A549 (cell line): ENCODE results near the gene CIROP. TPM values are rescaled to one million over a fixed set of nuclear protein-coding genes. Genes with fewer than 3 reads are reported as not detected.

Source experiments
- ATAC-seq, 2 experiments: fragments of 200-7000 bp in 1 of 2; fragments of >200 bp in 1 of 2; cut with Nextera tagmentation in 1 of 2; cut with Tn5 transposase in 1 of 2; 3 replicates each; pipeline versions ENCODE4 v1.8.0 to v1.9.1; 2018 to 2020; ENCODE audit warnings: mild to moderate bottlenecking in 1 of 2, moderate library complexity in 1 of 2
- CTCF ChIA-PET: fragments of 300-600 bp; sonication (Branson Sonifier 250); formaldehyde crosslinking; extraction: SDS; loops from one replicate; lab custom pipeline; 2021; ENCODE audit warnings: antibody characterized with exemption, inconsistent platforms; lab: Yijun Ruan, JAX
- POLR2A ChIA-PET: fragments of 350-600 bp; formaldehyde crosslinking; extraction: SDS; loops from one replicate; lab custom pipeline; 2021; ENCODE audit warnings: antibody characterized with exemption, inconsistent platforms; lab: Yijun Ruan, JAX
- DNase-seq, 2 experiments: peaks; one replicate each; pipeline versions ENCODE4 v3.0.0 to v3.0.0-alpha.2; 2011 to 2016; ENCODE audit warnings: low read depth in 1 of 2, low spot score in 1 of 2
- FAIRE-seq: peaks from 2 replicates; lab custom pipeline; 2011; peaks lifted over from hg19 to GRCh38; lab: Jason Lieb, UNC
- H3K27ac ChIP-seq, 2 experiments: fragments of >200 bp; sonication (Bioruptor Twin); formaldehyde crosslinking; 3 replicates each; pipeline ENCODE4 v1.5.1; 2016 to 2017
- H3K4me1 ChIP-seq: fragments of >200 bp; sonication (Bioruptor Twin); formaldehyde crosslinking; 3 replicates; pipeline ENCODE4 v1.6.1; 2016
- H3K4me2 ChIP-seq: fragments of >200 bp; sonication (Bioruptor Twin); formaldehyde crosslinking; 3 replicates; pipeline ENCODE4 v1.6.1; 2016
- H3K4me3 ChIP-seq: fragments of >200 bp; sonication (Bioruptor Twin); formaldehyde crosslinking; 3 replicates; pipeline ENCODE4 v1.5.1; 2016
- H3K9me3 ChIP-seq: fragments of >200 bp; sonication (Bioruptor Twin); formaldehyde crosslinking; 3 replicates; pipeline ENCODE4 v1.6.1; 2016
- BHLHE40 ChIP-seq: IDR thresholded peaks from 2 replicates; pipeline ENCODE4 v1.6.1; 2012; ENCODE audit warnings: low read depth, low read length, inconsistent platforms
- CHD2 ChIP-seq: fragments of 150-350 bp; IDR thresholded peaks from 2 replicates; pipeline ENCODE4 v1.6.1; 2014; ENCODE audit warnings: low read length; ENCODE audit not compliant: partially characterized antibody
- FOSL2 ChIP-seq, 2 experiments: fragments of 450-650 bp in 1 of 2; fragments of >200 bp in 1 of 2; sonication (Bioruptor Twin) in 1 of 2; formaldehyde crosslinking; IDR thresholded peaks; 2 replicates each; pipeline versions ENCODE4 v1.5.0 to v1.6.1; 2016 to 2020; ENCODE audit warnings: mild to moderate bottlenecking in 1 of 2, moderate library complexity in 1 of 2
- HDAC2 ChIP-seq: fragments of 200-600 bp; sonication (generic); IDR thresholded peaks from 2 replicates; pipeline ENCODE4 v1.6.1; 2016
- HOXB13 ChIP-seq: fragments of 250-450 bp; sonication (Bioruptor Pico); IDR thresholded peaks from 2 replicates; pipeline ENCODE4 v1.5.0; 2020; ENCODE audit warnings: low read depth, mild to moderate bottlenecking, moderate library complexity
- JUN ChIP-seq, 2 experiments: fragments of >200 bp; sonication (Bioruptor Twin); formaldehyde crosslinking; IDR thresholded peaks; 2 replicates in 1 of 2; 3 replicates in 1 of 2; pipeline ENCODE4 v1.6.1; 2016 to 2017
- KDM1A ChIP-seq: fragments of 200-600 bp; sonication (generic); IDR thresholded peaks from 2 replicates; pipeline ENCODE4 v1.6.1; 2016; ENCODE audit warnings: low read depth, mild to moderate bottlenecking
- MAZ ChIP-seq: fragments of 150-350 bp; IDR thresholded peaks from 2 replicates; pipeline ENCODE4 v1.6.1; 2014; ENCODE audit warnings: antibody characterized with exemption, low read depth, low read length, borderline replicate concordance
- NPAS2 ChIP-seq: fragments of 250-450 bp; sonication (Bioruptor Pico); IDR thresholded peaks from 2 replicates; pipeline ENCODE4 v1.8.0; 2022; ENCODE audit warnings: mild to moderate bottlenecking, moderate library complexity, borderline replicate concordance
- POLR2AphosphoS2 ChIP-seq: conservative IDR thresholded peaks from 2 replicates; pipeline ENCODE4 v1.6.1; 2012; ENCODE audit warnings: low read length, improper control_type of control experiment, inconsistent platforms
- RAD21 ChIP-seq, 2 experiments: fragments of >200 bp in 1 of 2; sonication (Bioruptor Twin) in 1 of 2; formaldehyde crosslinking in 1 of 2; IDR thresholded peaks in 1 of 2; conservative IDR thresholded peaks in 1 of 2; 2 replicates in 1 of 2; 3 replicates in 1 of 2; pipeline ENCODE4 v1.6.1; 2012 to 2018; ENCODE audit warnings: inconsistent platforms in 1 of 2
- RNF2 ChIP-seq: fragments of 200-600 bp; sonication (generic); IDR thresholded peaks from 2 replicates; pipeline ENCODE4 v1.6.1; 2016; ENCODE audit warnings: low read depth, mild to moderate bottlenecking, antibody characterized with exemption, moderate library complexity, borderline replicate concordance
- TFCP2L1 ChIP-seq: fragments of 250-450 bp; sonication (Bioruptor Pico); IDR thresholded peaks from 2 replicates; pipeline ENCODE4 v1.5.0; 2021; ENCODE audit warnings: mild to moderate bottlenecking
- ZSCAN20 ChIP-seq: fragments of 250-450 bp; sonication (Bioruptor Pico); IDR thresholded peaks from 2 replicates; pipeline ENCODE4 v1.8.0; 2022; ENCODE audit warnings: mild to moderate bottlenecking, moderate library complexity
- WGBS: methylation state at CpG from one replicate; pipeline ENCODE4 v1.1.6; 2017; ENCODE audit errors: missing lambda C conversion rate; 5-methylcytosine and 5-hydroxymethylcytosine counted together
- polyA plus RNA-seq, 4 experiments: library from polyadenylated mRNA; depleted of rRNA in 3 of 4; stranded (reverse); fragments of >200 nt; fragmentation: RNase III in 1 of 4; extraction: RNeasy Plus Mini Kit Qiagen cat#74134 plus additional on column Dnase treatment in 1 of 4; gene quantifications; 2 replicates in 3 of 4; 3 replicates in 1 of 4; pipeline ENCODE4 v1.2.3, GENCODE V29; 2011 to 2017
- TF ChIP-seq, protein P1 (sequence below): fragments of 150-350 bp; IDR thresholded peaks from 2 replicates; pipeline ENCODE4 v1.6.1; 2014; ENCODE audit warnings: low read depth, mild to moderate bottlenecking, low read length
- TF ChIP-seq, protein P2 (sequence below): fragments of 250-450 bp; sonication (Bioruptor Pico); IDR thresholded peaks from 2 replicates; pipeline ENCODE4 v1.5.0; 2020; ENCODE audit warnings: low read depth, mild to moderate bottlenecking, moderate library complexity
- TF ChIP-seq, protein P3 (sequence below): fragments of >200 bp; sonication (Bioruptor Twin); formaldehyde crosslinking; IDR thresholded peaks from 2 replicates; pipeline ENCODE4 v1.6.1; 2016
- TF ChIP-seq, protein P4 (sequence below): fragments of 450-650 bp; IDR thresholded peaks from 2 replicates; pipeline ENCODE4 v1.6.1; 2014; ENCODE audit warnings: antibody characterized with exemption
- TF ChIP-seq, protein P5 (sequence below): fragments of 250-450 bp; sonication (Bioruptor Pico); IDR thresholded peaks from 2 replicates; pipeline ENCODE4 v1.5.0; 2021; ENCODE audit warnings: mild to moderate bottlenecking, moderate library complexity, borderline replicate concordance

The CIROP gene
- polyA plus RNA-seq, 2 of the 4 experiments (the other 2 are of a cell fraction) = not detected

DNA sequence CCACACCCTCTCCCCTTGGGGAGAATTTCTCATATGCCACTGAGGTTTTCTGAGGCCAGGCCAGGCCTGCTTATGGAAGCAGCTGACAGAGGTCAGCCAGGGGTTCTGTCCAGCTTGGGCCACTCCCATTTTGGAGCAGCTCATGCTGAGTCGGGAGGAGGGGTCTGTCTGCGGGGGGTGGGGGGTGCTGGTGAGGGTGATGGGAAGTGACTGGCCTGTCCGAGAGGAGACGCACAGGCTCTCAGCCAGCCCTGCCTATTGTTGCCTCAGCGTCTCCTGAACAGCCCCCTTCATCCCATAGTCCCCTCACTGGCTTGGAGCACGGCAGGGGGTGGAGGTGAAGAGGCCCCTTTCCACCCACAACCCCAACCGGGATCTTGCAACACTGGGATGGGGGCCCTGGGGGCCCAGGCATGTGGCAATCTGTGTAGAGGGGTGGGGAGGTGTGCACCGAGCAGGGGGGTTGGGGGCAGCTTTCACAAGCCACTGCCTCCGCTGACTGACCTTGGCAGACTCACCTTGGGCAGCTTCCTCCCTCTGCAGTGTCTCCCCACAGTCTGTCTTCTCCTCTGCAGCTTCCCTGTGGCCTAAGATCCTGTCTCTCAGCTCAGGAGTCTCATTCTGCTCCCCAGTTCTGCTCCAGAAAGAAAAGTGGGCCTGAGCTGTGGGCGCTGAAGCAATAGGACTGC is 8.8 kb upstream of the CIROP start:
- Histone ChIP-seq H3K4me1 (peaks cover 22% of the 10 kb centered on the region), H3K4me2 (no peak overlapping the region), H3K27ac (peak overlapping the region in 1 of 2 experiments; percentile 75; a peak in 2 of 6 replicates), H3K9me3 (no peaks in the 10 kb centered on the region), H3K4me3 (no peak overlapping the region)
- ChIA-PET POLR2A (no interaction called here), CTCF (interaction anchor here (1.4 to 24.2 kb wide), 6 partner anchors 11 to 127 kb away, joined by 6 to 848 read pairs (median 63); partner anchors contain the start of gene SLC7A8)
- 79% methylated on average over 6 of the region's 10 CpGs for WGBS
- DNase-seq (no peak), FAIRE-seq (no peak), ATAC-seq (no peak)
- TF ChIP-seq, protein P1, sequence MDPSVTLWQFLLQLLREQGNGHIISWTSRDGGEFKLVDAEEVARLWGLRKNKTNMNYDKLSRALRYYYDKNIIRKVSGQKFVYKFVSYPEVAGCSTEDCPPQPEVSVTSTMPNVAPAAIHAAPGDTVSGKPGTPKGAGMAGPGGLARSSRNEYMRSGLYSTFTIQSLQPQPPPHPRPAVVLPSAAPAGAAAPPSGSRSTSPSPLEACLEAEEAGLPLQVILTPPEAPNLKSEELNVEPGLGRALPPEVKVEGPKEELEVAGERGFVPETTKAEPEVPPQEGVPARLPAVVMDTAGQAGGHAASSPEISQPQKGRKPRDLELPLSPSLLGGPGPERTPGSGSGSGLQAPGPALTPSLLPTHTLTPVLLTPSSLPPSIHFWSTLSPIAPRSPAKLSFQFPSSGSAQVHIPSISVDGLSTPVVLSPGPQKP = no peak
- TF ChIP-seq POLR2AphosphoS2 (no peak), HOXB13 (CRISPR knock-in tag) (no peak), JUN (IDR thresholded peaks at IDR 0.05) (no peak), CHD2 (no peak), RAD21 (conservative IDR thresholded peaks at IDR 0.05 in 1 of 2, IDR thresholded peaks at IDR 0.05 in 1 of 2) (no peak), FOSL2 (IDR thresholded peaks at IDR 0.05) (no peak), FOSL2 (CRISPR knock-in tag; IDR thresholded peaks at IDR 0.05) (no peak), HDAC2 (no peak), MAZ (no peak), KDM1A (no peak), ZSCAN20 (CRISPR knock-in tag) (no peak), TFCP2L1 (CRISPR knock-in tag) (no peak), BHLHE40 (no peak), RNF2 (no peak), NPAS2 (CRISPR knock-in tag) (no peak)
- TF ChIP-seq, protein P2, sequence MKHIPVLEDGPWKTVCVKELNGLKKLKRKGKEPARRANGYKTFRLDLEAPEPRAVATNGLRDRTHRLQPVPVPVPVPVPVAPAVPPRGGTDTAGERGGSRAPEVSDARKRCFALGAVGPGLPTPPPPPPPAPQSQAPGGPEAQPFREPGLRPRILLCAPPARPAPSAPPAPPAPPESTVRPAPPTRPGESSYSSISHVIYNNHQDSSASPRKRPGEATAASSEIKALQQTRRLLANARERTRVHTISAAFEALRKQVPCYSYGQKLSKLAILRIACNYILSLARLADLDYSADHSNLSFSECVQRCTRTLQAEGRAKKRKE = no peak
- TF ChIP-seq, protein P3, sequence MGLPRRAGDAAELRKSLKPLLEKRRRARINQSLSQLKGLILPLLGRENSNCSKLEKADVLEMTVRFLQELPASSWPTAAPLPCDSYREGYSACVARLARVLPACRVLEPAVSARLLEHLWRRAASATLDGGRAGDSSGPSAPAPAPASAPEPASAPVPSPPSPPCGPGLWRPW = no peak
- TF ChIP-seq, protein P4, sequence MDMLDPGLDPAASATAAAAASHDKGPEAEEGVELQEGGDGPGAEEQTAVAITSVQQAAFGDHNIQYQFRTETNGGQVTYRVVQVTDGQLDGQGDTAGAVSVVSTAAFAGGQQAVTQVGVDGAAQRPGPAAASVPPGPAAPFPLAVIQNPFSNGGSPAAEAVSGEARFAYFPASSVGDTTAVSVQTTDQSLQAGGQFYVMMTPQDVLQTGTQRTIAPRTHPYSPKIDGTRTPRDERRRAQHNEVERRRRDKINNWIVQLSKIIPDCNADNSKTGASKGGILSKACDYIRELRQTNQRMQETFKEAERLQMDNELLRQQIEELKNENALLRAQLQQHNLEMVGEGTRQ = no peak
- TF ChIP-seq, protein P5, sequence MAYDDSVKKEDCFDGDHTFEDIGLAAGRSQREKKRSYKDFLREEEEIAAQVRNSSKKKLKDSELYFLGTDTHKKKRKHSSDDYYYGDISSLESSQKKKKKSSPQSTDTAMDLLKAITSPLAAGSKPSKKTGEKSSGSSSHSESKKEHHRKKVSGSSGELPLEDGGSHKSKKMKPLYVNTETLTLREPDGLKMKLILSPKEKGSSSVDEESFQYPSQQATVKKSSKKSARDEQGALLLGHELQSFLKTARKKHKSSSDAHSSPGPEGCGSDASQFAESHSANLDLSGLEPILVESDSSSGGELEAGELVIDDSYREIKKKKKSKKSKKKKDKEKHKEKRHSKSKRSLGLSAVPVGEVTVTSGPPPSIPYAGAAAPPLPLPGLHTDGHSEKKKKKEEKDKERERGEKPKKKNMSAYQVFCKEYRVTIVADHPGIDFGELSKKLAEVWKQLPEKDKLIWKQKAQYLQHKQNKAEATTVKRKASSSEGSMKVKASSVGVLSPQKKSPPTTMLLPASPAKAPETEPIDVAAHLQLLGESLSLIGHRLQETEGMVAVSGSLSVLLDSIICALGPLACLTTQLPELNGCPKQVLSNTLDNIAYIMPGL (CRISPR knock-in tag) = no peak
